Raji (cell line): ENCODE measurements around the gene BRS3.

Source experiments
- POLR2A ChIP-seq: IDR thresholded peaks from 2 replicates; pipeline ENCODE4 v1.6.1; 2011; ENCODE audit warnings: low read depth, low read length, control low read depth; ENCODE audit not compliant: insufficient read depth

The BRS3 gene

DNA sequence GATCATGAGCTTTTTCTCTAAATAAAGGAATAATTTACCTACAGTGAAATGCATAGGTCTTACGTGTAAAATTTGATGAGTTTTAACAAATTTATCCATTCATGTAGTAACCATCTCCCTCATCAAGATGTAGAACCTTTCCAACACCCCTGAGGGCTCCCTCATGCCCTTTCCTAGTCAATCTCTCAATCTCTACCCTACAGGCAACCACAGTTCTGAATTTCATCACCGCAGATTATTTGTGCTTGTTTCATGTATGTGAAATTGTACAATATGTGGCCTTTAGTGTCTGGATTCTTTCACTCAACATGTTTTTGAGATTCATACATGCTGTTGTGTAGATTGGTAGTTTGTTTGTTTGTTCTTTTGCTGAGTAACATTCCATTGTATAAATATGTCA, 46.4 kb downstream of the BRS3 start:
- no peak for TF ChIP-seq POLR2A

DNA sequence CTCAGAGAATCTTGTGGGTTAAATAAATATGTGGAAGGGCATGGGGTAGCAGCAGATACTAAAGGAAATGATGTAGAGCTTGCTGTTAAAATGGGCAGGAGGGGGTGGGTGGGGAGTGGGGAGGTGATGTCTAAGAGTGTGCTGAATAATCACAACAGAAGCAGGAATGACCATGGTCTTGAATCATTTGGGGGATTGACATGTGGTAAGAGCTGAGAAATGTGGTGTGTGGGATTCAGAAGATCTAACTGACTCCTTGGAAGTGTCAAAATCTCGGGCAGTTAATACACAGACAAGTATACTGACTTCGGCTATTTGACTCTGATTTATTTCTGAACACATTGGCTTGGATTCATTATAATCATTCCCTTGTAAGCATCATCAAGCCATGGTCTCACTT, 51.1 kb downstream of the BRS3 start:
- no peak for TF ChIP-seq POLR2A

DNA sequence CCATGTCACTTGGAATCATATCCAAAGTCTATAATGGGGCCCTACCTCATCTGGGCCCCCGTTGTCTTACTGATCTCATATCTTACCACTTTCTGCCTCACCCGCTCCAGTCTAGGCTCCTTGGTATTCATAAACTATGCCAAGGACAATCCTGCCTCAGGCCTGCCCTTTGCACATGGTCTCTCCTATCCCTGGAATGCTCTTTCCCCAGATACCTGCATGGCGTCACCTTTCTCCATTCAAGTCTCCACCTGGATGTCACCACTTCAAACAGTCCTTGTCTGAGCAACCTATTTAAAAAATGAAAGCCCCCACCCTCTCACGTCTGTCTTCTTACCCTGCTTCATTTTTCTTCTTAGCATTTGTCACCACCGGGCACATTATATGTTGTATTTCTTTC, 52.5 kb downstream of the BRS3 start:
- TF ChIP-seq POLR2A, result no peak

- TF ChIP-seq POLR2A, result no peak
Observed at GRCh38 chrX:136541294-136541693, 53.5 kb downstream of the BRS3 start.

DNA sequence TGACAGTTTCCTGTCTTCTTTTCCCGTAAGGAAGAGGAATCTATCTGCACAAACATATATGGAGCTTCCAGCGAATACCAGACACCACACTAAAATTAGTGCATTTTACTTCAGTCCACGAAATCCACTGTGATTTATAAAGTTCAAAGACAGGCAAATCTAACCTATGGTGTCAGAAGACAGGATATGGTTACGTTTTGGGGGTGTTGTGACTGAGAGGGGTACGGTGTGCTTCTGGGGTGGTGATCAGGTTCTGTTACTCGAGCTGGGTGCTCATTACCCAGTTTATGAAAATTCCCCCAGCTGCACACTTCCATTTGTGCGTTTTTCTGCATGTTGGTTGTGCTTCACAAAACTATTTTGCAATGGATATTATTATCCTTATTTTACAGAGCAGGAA, 54.5 kb downstream of the BRS3 start:
- TF ChIP-seq POLR2A, result no peak
